ENCODE data around the gene NME3. TPM values are rescaled to one million over a fixed set of nuclear protein-coding genes. Genes with fewer than 3 reads are reported as not detected.
A peak's percentile ranks its signal among the peaks of the same experiment; 100 is the strongest.

Gene NME3
- total and polyA plus RNA-seq, 9 of the 15 experiments (the other 6 are each of a cell fraction or from before 2014, with no cell fraction given): 0.68 to 76.3 (median 11.5) TPM

DNA sequence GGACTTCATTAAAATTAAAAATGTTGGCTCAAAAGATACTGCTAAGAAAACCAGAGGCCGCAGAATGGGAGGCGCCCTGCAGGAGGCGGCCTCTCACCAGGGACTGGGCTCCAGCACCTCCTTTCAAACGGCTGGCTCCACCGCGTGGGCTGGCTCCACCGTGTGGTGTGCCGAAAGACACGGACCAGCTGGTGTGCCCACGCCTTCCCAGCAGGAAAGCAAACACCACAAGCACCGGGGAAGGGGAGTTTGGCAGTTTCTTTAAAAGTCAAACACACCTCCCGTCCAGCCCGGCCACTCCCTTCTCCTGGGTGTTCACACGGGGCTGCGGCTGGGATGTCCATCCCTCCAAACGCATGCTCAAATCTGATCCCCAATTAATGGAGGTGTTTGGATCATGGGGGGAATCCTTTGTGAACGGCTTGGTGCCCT, 41.4 kb upstream of the NME3 start (continued):
- TF ChIP-seq ZNF184 (CRISPR knock-in tag; IDR thresholded peaks at IDR 0.05): no peak
- no peak for TF ChIP-seq NR2C1 (IDR thresholded peaks at IDR 0.05)
- TF ChIP-seq NR2C1 (tag; IDR thresholded peaks at IDR 0.05): no peak
- TF ChIP-seq SREBF2 (CRISPR knock-in tag; IDR thresholded peaks at IDR 0.05): no peak
- TF ChIP-seq EP400 (IDR thresholded peaks at IDR 0.05): peak; percentile 64; the same call in 1 of the 2 replicates
- TF ChIP-seq KAT7 (CRISPR knock-in tag; IDR thresholded peaks at IDR 0.05; ENCODE audit: borderline replicate concordance): no peak
- no peak for TF ChIP-seq ZNF263 (CRISPR knock-in tag; IDR thresholded peaks at IDR 0.05; ENCODE audit: borderline replicate concordance)
- TF ChIP-seq, protein P1, sequence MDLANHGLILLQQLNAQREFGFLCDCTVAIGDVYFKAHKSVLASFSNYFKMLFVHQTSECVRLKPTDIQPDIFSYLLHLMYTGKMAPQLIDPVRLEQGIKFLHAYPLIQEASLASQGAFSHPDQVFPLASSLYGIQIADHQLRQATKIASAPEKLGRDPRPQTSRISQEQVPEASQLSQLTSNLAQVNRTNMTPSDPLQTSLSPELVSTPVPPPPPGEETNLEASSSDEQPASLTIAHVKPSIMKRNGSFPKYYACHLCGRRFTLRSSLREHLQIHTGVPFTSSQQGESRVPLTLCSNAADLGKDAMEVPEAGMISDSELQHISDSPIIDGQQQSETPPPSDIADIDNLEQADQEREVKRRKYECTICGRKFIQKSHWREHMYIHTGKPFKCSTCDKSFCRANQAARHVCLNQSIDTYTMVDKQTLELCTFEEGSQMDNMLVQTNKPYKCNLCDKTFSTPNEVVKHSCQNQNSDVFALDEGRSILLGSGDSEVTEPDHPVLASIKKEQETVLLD (IDR thresholded peaks at IDR 0.05): peak; percentile 60; the same call in 1 of the 2 replicates
- no peak for TF ChIP-seq ZNF347 (CRISPR knock-in tag; IDR thresholded peaks at IDR 0.05; ENCODE audit: low read depth)
- TF ChIP-seq, protein P2, sequence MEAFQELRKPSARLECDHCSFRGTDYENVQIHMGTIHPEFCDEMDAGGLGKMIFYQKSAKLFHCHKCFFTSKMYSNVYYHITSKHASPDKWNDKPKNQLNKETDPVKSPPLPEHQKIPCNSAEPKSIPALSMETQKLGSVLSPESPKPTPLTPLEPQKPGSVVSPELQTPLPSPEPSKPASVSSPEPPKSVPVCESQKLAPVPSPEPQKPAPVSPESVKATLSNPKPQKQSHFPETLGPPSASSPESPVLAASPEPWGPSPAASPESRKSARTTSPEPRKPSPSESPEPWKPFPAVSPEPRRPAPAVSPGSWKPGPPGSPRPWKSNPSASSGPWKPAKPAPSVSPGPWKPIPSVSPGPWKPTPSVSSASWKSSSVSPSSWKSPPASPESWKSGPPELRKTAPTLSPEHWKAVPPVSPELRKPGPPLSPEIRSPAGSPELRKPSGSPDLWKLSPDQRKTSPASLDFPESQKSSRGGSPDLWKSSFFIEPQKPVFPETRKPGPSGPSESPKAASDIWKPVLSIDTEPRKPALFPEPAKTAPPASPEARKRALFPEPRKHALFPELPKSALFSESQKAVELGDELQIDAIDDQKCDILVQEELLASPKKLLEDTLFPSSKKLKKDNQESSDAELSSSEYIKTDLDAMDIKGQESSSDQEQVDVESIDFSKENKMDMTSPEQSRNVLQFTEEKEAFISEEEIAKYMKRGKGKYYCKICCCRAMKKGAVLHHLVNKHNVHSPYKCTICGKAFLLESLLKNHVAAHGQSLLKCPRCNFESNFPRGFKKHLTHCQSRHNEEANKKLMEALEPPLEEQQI (IDR thresholded peaks at IDR 0.05): no peak
- no peak for TF ChIP-seq ZC3H11A (IDR thresholded peaks at IDR 0.05; ENCODE audit: low read depth, low read length)
- TF ChIP-seq HMG20B (CRISPR knock-in tag; IDR thresholded peaks at IDR 0.05): no peak
- TF ChIP-seq SNIP1 (IDR thresholded peaks at IDR 0.05; ENCODE audit: low read depth): no peak
- TF ChIP-seq CEBPB (tag; IDR thresholded peaks at IDR 0.05): no peak
- TF ChIP-seq ZSCAN29 (IDR thresholded peaks at IDR 0.05): no peak
- TF ChIP-seq, protein P3, sequence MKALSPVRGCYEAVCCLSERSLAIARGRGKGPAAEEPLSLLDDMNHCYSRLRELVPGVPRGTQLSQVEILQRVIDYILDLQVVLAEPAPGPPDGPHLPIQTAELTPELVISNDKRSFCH (CRISPR knock-in tag; IDR thresholded peaks at IDR 0.05): no peak
- TF ChIP-seq, protein P3 (tag; IDR thresholded peaks at IDR 0.05): no peak
- TF ChIP-seq NR1H2 (CRISPR knock-in tag; IDR thresholded peaks at IDR 0.05): no peak
- TF ChIP-seq, protein P4, sequence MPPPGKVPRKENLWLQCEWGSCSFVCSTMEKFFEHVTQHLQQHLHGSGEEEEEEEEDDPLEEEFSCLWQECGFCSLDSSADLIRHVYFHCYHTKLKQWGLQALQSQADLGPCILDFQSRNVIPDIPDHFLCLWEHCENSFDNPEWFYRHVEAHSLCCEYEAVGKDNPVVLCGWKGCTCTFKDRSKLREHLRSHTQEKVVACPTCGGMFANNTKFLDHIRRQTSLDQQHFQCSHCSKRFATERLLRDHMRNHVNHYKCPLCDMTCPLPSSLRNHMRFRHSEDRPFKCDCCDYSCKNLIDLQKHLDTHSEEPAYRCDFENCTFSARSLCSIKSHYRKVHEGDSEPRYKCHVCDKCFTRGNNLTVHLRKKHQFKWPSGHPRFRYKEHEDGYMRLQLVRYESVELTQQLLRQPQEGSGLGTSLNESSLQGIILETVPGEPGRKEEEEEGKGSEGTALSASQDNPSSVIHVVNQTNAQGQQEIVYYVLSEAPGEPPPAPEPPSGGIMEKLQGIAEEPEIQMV (tag; conservative IDR thresholded peaks at IDR 0.05; ENCODE audit: low read depth): no peak
- no peak for TF ChIP-seq MTA2 (IDR thresholded peaks at IDR 0.05; ENCODE audit: low read depth)
- TF ChIP-seq, protein P5, sequence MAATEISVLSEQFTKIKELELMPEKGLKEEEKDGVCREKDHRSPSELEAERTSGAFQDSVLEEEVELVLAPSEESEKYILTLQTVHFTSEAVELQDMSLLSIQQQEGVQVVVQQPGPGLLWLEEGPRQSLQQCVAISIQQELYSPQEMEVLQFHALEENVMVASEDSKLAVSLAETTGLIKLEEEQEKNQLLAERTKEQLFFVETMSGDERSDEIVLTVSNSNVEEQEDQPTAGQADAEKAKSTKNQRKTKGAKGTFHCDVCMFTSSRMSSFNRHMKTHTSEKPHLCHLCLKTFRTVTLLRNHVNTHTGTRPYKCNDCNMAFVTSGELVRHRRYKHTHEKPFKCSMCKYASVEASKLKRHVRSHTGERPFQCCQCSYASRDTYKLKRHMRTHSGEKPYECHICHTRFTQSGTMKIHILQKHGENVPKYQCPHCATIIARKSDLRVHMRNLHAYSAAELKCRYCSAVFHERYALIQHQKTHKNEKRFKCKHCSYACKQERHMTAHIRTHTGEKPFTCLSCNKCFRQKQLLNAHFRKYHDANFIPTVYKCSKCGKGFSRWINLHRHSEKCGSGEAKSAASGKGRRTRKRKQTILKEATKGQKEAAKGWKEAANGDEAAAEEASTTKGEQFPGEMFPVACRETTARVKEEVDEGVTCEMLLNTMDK (IDR thresholded peaks at IDR 0.05; ENCODE audit: borderline replicate concordance, insufficient read depth, low read depth, low read length, poor library complexity, severe bottlenecking): peak; percentile 86
- TF ChIP-seq RBM15 (IDR thresholded peaks at IDR 0.05; ENCODE audit: insufficient read depth, low read length): no peak
